Gastroesophageal sphincter (tissue), 3 donors: ENCODE measurements around the gene ATG7.

Experiments
- EP300 ChIP-seq: sonication (generic); formaldehyde crosslinking; IDR thresholded peaks from one replicate; pipeline ENCODE4 v1.6.1; 2017; ENCODE audit warnings: antibody characterized with exemption, mild to moderate bottlenecking
- POLR2A ChIP-seq, 2 donors: fragments of 450-650 bp; IDR thresholded peaks; one replicate each; pipeline ENCODE4 v1.6.1; 2017; ENCODE audit warnings: antibody characterized with exemption in 2 of 2, mild to moderate bottlenecking in 2 of 2, moderate library complexity in 1 of 2
- POLR2AphosphoS5 ChIP-seq: sonication (generic); formaldehyde crosslinking; IDR thresholded peaks from one replicate; pipeline ENCODE4 v1.6.1; 2017; ENCODE audit warnings: antibody characterized with exemption
- TF ChIP-seq, protein P1 (sequence below), 4 experiments: fragments of 200-600 bp in 2 of 4; fragments of 450-650 bp in 2 of 4; sonication (generic) in 1 of 4; IDR thresholded peaks; one replicate each; pipeline ENCODE4 v1.5.1; 2017 to 2019; ENCODE audit warnings: antibody characterized with exemption in 4 of 4, mild to moderate bottlenecking in 2 of 4, moderate library complexity in 2 of 4

GRCh38 chr3:11544412-11545181, 272.4 kb downstream of the ATG7 start:
- TF ChIP-seq, protein P1, sequence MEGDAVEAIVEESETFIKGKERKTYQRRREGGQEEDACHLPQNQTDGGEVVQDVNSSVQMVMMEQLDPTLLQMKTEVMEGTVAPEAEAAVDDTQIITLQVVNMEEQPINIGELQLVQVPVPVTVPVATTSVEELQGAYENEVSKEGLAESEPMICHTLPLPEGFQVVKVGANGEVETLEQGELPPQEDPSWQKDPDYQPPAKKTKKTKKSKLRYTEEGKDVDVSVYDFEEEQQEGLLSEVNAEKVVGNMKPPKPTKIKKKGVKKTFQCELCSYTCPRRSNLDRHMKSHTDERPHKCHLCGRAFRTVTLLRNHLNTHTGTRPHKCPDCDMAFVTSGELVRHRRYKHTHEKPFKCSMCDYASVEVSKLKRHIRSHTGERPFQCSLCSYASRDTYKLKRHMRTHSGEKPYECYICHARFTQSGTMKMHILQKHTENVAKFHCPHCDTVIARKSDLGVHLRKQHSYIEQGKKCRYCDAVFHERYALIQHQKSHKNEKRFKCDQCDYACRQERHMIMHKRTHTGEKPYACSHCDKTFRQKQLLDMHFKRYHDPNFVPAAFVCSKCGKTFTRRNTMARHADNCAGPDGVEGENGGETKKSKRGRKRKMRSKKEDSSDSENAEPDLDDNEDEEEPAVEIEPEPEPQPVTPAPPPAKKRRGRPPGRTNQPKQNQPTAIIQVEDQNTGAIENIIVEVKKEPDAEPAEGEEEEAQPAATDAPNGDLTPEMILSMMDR (IDR thresholded peaks at IDR 0.05), result no peak
- TF ChIP-seq POLR2A (IDR thresholded peaks at IDR 0.05), result no peak
- TF ChIP-seq EP300, result no peak
- no peak for TF ChIP-seq POLR2AphosphoS5
